Stimulated activated CD4-positive, alpha-beta T cell treated with anti-CD3 and anti-CD28 coated beads, TNF-alpha, amount 100 ng/mL, for 1 hour (primary cell): ENCODE data around the gene EXPH5.

ENCODE experiments used
- DNase-seq, 3 donors: peaks; one replicate each; pipeline ENCODE4 v3.0.0-alpha.2; 2020; ENCODE audit warnings: low read depth in 3 of 3, low spot score in 1 of 3

The EXPH5 gene

GRCh38 chr11:108525161-108525560 is 68.4 kb downstream of the EXPH5 start:
- DNase-seq = no peak

- no peak for DNase-seq
Measured at GRCh38 chr11:108524422-108524821, 69.1 kb downstream of the EXPH5 start.

GRCh38 chr11:108522318-108522717 is 71.2 kb downstream of the EXPH5 start:
- no peak for DNase-seq

- no peak for DNase-seq
Measured at GRCh38 chr11:108518581-108518980, 75.0 kb downstream of the EXPH5 start.

GRCh38 chr11:108516125-108516524 is 77.4 kb downstream of the EXPH5 start:
- no peak for DNase-seq

GRCh38 chr11:108512708-108513107 is 80.9 kb downstream of the EXPH5 start:
- DNase-seq = no peak

GRCh38 chr11:108511851-108512474 is 81.6 kb downstream of the EXPH5 start:
- no peak for DNase-seq

GRCh38 chr11:108508653-108509593 is 84.6 kb downstream of the EXPH5 start:
- DNase-seq = no peak

- DNase-seq = no peak
Measured at GRCh38 chr11:108501396-108501795, 92.2 kb downstream of the EXPH5 start.

- DNase-seq = no peak
Measured at GRCh38 chr11:108500721-108501120, 92.8 kb downstream of the EXPH5 start.

- DNase-seq = no peak
Measured at GRCh38 chr11:108500169-108500568, 93.4 kb downstream of the EXPH5 start.

- no peak for DNase-seq
Measured at GRCh38 chr11:108498816-108499408, 94.7 kb downstream of the EXPH5 start.

- peak in 1 of 3 donors; percentile 21 for DNase-seq
Measured at GRCh38 chr11:108498046-108498815, 95.3 kb downstream of the EXPH5 start, which contains the start of gene POGLUT3. Gene POGLUT3, minus strand, starts transcription at chr11:108498384. Its CDS starts 18 bp downstream, at chr11:108498366.

GRCh38 chr11:108497317-108498045 is 96.1 kb downstream of the EXPH5 start:
- DNase-seq = peak; percentile 17 to 38 (median 21)

GRCh38 chr11:108496643-108497256 is 96.8 kb downstream of the EXPH5 start:
- DNase-seq = no peak

- DNase-seq = no peak
Measured at GRCh38 chr11:108495326-108495725, 98.2 kb downstream of the EXPH5 start.

- no peak for DNase-seq
Measured at GRCh38 chr11:108494182-108494581, 99.4 kb downstream of the EXPH5 start.

GRCh38 chr11:108491936-108492335 is 101.6 kb downstream of the EXPH5 start:
- DNase-seq = no peak

- no peak for DNase-seq
Measured at GRCh38 chr11:108486828-108487227, 106.7 kb downstream of the EXPH5 start.

- DNase-seq = no peak
Measured at GRCh38 chr11:108486331-108486730, 107.2 kb downstream of the EXPH5 start.
